HG03520 (cell line): ENCODE measurements around the gene NUBPL.
"Not testable (repeated sequence)": the region's sequence is repeated elsewhere in the genome, so short reads cannot be mapped to it uniquely, and the experiment has no call there.

Experiments
- ATAC-seq: cut with Tn5 transposase; IDR thresholded peaks from one replicate; pipeline ENCODE4 v1.9.1; 2021; ENCODE audit warnings: mild to moderate bottlenecking, moderate library complexity; ENCODE audit not compliant: unreplicated experiment

Gene NUBPL

GRCh38 chr14:31797946-31798345 lies 236.7 kb downstream of the NUBPL start:
- ATAC-seq, result not testable (repeated sequence)

- no peak for ATAC-seq
Observed at GRCh38 chr14:31802838-31803237, 241.6 kb downstream of the NUBPL start.

GRCh38 chr14:31806249-31806648 lies 245.0 kb downstream of the NUBPL start:
- no peak for ATAC-seq

- not testable (repeated sequence) for ATAC-seq
Observed at GRCh38 chr14:31811693-31812628, 250.8 kb downstream of the NUBPL start.

GRCh38 chr14:31813724-31814490 lies 252.7 kb downstream of the NUBPL start:
- ATAC-seq, result not testable (repeated sequence)

GRCh38 chr14:31819281-31819680 lies 258.1 kb downstream of the NUBPL start:
- ATAC-seq, result no peak

- ATAC-seq, result no peak
Observed at GRCh38 chr14:31825459-31825858, 264.3 kb downstream of the NUBPL start.

GRCh38 chr14:31827325-31827724 lies 266.1 kb downstream of the NUBPL start:
- ATAC-seq, result no peak

- no peak for ATAC-seq
Observed at GRCh38 chr14:31828946-31829868, 268.0 kb downstream of the NUBPL start.

- ATAC-seq, result no peak
Observed at GRCh38 chr14:31834616-31835015, 273.4 kb downstream of the NUBPL start.

- no peak for ATAC-seq
Observed at GRCh38 chr14:31835049-31835448, 273.8 kb downstream of the NUBPL start.

- ATAC-seq, result no peak
Observed at GRCh38 chr14:31837031-31837430, 275.8 kb downstream of the NUBPL start.

- ATAC-seq, result no peak
Observed at GRCh38 chr14:31842899-31843298, 281.7 kb downstream of the NUBPL start.

GRCh38 chr14:31843361-31844091 lies 282.3 kb downstream of the NUBPL start:
- no peak for ATAC-seq

GRCh38 chr14:31854508-31855075 lies 293.4 kb downstream of the NUBPL start:
- no peak for ATAC-seq

- ATAC-seq, result no peak
Observed at GRCh38 chr14:31855262-31855661, 294.1 kb downstream of the NUBPL start.

GRCh38 chr14:31856003-31856402 lies 294.8 kb downstream of the NUBPL start:
- ATAC-seq, result not testable (repeated sequence)

- no peak for ATAC-seq
Observed at GRCh38 chr14:31858868-31859267, 297.7 kb downstream of the NUBPL start.

- no peak for ATAC-seq
Observed at GRCh38 chr14:31864937-31865855, 304.0 kb downstream of the NUBPL start.
